GM12878 (cell line): ENCODE measurements around the gene SPIRE2. TPM values are rescaled to one million over a fixed set of nuclear protein-coding genes. Genes with fewer than 3 reads are reported as not detected.
A peak's percentile ranks its signal among the peaks of the same experiment; 100 is the strongest.
"Not testable (repeated sequence)": the region's sequence is repeated elsewhere in the genome, so short reads cannot be mapped to it uniquely, and the experiment has no call there.

Source experiments
- ATAC-seq: fragments of 200-7000 bp; cut with Tn5 transposase; 3 replicates; pipeline ENCODE4 v1.9.1; 2020; ENCODE audit warnings: mild to moderate bottlenecking, moderate library complexity
- BruUV-seq: library from RNA; stranded (reverse); fragments of 400-500 nt; replicated peaks from 2 replicates; lab custom pipeline; 2021; lab: Mats Ljungman, UMichigan
- CTCF ChIA-PET: fragments of 300-600 bp; sonication (Branson Sonifier 250); formaldehyde crosslinking; extraction: SDS; loops from one replicate; lab custom pipeline; 2021; ENCODE audit warnings: inconsistent platforms; lab: Yijun Ruan, JAX
- POLR2A ChIA-PET: fragments of 350-600 bp; formaldehyde crosslinking; extraction: SDS; loops from one replicate; lab custom pipeline; 2021; ENCODE audit warnings: inconsistent platforms; lab: Charles Lee
- RAD21 ChIA-PET: fragments of 300-600 bp; sonication (Branson Sonifier 250); formaldehyde crosslinking; loops from one replicate; lab custom pipeline; 2023; ENCODE audit warnings: antibody characterized with exemption; ENCODE audit not compliant: unreplicated experiment; lab: Charles Lee
- SMC1A ChIA-PET: fragments of 300-600 bp; sonication (Branson Sonifier 250); formaldehyde crosslinking; loops from one replicate; lab custom pipeline; 2023; ENCODE audit not compliant: unreplicated experiment, uncharacterized antibody; lab: Charles Lee
- DNase-seq: peaks from one replicate; pipeline ENCODE4 v3.0.0-alpha.2; 2011; ENCODE audit warnings: low read depth, low spot score
- FAIRE-seq: peaks from 3 replicates; lab custom pipeline; 2011; peaks lifted over from hg19 to GRCh38; lab: Jason Lieb, UNC
- H2AFZ ChIP-seq: 2 replicates; pipeline ENCODE4 v1.6.0; 2011; ENCODE audit warnings: low read depth, low read length, control low read depth; ENCODE audit not compliant: control insufficient read depth
- H3K27ac ChIP-seq: 2 replicates; pipeline ENCODE4 v1.5.1; 2011; ENCODE audit warnings: control low read depth; ENCODE audit not compliant: control insufficient read depth, insufficient read depth
- H3K27me3 ChIP-seq, 2 experiments: replicated peaks in 1 of 2; 2 replicates each; pipeline versions ENCODE4 v1.6.0 to v1.6.1; 2011; ENCODE audit warnings: low read length in 1 of 2; ENCODE audit not compliant: control insufficient read depth in 2 of 2, insufficient read depth in 2 of 2
- H3K36me3 ChIP-seq, 2 experiments: 2 replicates each; pipeline ENCODE4 v1.5.1; 2011; ENCODE audit warnings: low read length in 1 of 2; ENCODE audit not compliant: control insufficient read depth in 2 of 2, insufficient read depth in 2 of 2
- H3K4me1 ChIP-seq: 2 replicates; pipeline ENCODE4 v1.6.1; 2011; ENCODE audit warnings: mild to moderate bottlenecking, low read length, moderate library complexity, mixed read lengths; ENCODE audit not compliant: control insufficient read depth, insufficient read depth
- H3K4me2 ChIP-seq: 2 replicates; pipeline ENCODE4 v1.6.0; 2011; ENCODE audit warnings: control low read depth; ENCODE audit not compliant: control insufficient read depth, insufficient read depth
- H3K4me3 ChIP-seq: fragments of 200-600 bp; sonication (generic); 2 replicates; pipeline ENCODE4 v1.5.1; 2016
- H3K79me2 ChIP-seq: 2 replicates; pipeline ENCODE4 v1.6.0; 2011; ENCODE audit warnings: low read length; ENCODE audit not compliant: control insufficient read depth, insufficient read depth
- H3K9ac ChIP-seq: 2 replicates; pipeline ENCODE4 v1.8.0; 2011; ENCODE audit warnings: low read length, control low read depth, mixed read lengths; ENCODE audit not compliant: control insufficient read depth, insufficient read depth
- H3K9me3 ChIP-seq: replicated peaks from 3 replicates; pipeline ENCODE4 v1.5.1; 2011; ENCODE audit warnings: mild to moderate bottlenecking, low read length; ENCODE audit not compliant: control insufficient read depth, insufficient read depth
- H4K20me1 ChIP-seq: 2 replicates; pipeline ENCODE4 v1.6.0; 2011; ENCODE audit not compliant: control insufficient read depth, insufficient read depth
- CHD4 ChIP-seq: fragments of 200-600 bp; sonication (generic); IDR thresholded peaks from 2 replicates; pipeline ENCODE4 v1.6.1; 2016; ENCODE audit warnings: mild to moderate bottlenecking
- E2F4 ChIP-seq: IDR thresholded peaks from 2 replicates; pipeline ENCODE4 v1.6.1; 2012; ENCODE audit warnings: low read depth, low read length, improper control_type of control experiment
- ELK1 ChIP-seq: IDR thresholded peaks from 2 replicates; pipeline ENCODE4 v1.6.1; 2012; ENCODE audit warnings: low read depth, low read length, improper control_type of control experiment
- HSF1 ChIP-seq: fragments of 150-350 bp; IDR thresholded peaks from 2 replicates; pipeline ENCODE4 v1.6.1; 2014; ENCODE audit warnings: mild to moderate bottlenecking, low read depth, low read length
- NKRF ChIP-seq: fragments of 450-650 bp; conservative IDR thresholded peaks from 2 replicates; pipeline ENCODE4 v1.6.1; 2017; ENCODE audit warnings: mild to moderate bottlenecking, moderate library complexity
- POLR2AphosphoS5 ChIP-seq: IDR thresholded peaks from 2 replicates; pipeline ENCODE4 v1.6.1; 2011; ENCODE audit warnings: mild to moderate bottlenecking, low read length, inconsistent platforms
- RELA ChIP-seq: fragments of 450-650 bp; IDR thresholded peaks from 2 replicates; pipeline ENCODE4 v1.8.0; 2014; ENCODE audit warnings: borderline replicate concordance; ENCODE audit not compliant: partially characterized antibody
- TCF3 ChIP-seq: IDR thresholded peaks from 2 replicates; pipeline ENCODE4 v1.6.1; 2012; ENCODE audit warnings: low read depth, mild to moderate bottlenecking, low read length, borderline replicate concordance; ENCODE audit not compliant: insufficient read depth
- ZZZ3 ChIP-seq: IDR thresholded peaks from 2 replicates; pipeline ENCODE4 v1.6.1; 2011; ENCODE audit warnings: low read depth; ENCODE audit not compliant: control insufficient read depth, insufficient read length
- WGBS: methylation state at CpG from one replicate; pipeline ENCODE4 v1.1.6; 2016; ENCODE audit warnings: low lambda C conversion rate; ENCODE audit not compliant: insufficient replicate concordance, insufficient coverage; ENCODE audit errors: missing lambda C conversion rate; 5-methylcytosine and 5-hydroxymethylcytosine counted together
- in situ Hi-C: fragments of 300-500 bp; cut with MboI; formaldehyde crosslinking; loops from 9 replicates; pipeline ENCODE4 v1.14.3; 2018; ENCODE audit warnings: mixed read lengths
- intact Hi-C: fragments of 100-400 bp; cut with micrococcal nuclease; formaldehyde crosslinking; loops from one replicate; pipeline ENCODE4 v1.14.2; 2022; ENCODE audit not compliant: unreplicated experiment
- polyA plus RNA-seq, 11 experiments: library from polyadenylated mRNA; depleted of rRNA in 4 of 11; unstranded in 6 of 11; stranded (reverse) in 5 of 11; fragments of >200 nt; fragmentation: Nextera tagmentation in 4 of 11; fragmentation: Illumina TruSeq in 1 of 11; extraction: Ambion mirVana in 4 of 11; extraction: Trizol in 1 of 11; gene quantifications; 1 replicate in 1 of 11; 2 replicates in 10 of 11; pipeline versions ENCODE4 v1.2.1 to v1.2.3, GENCODE V29; 2011 to 2016; ENCODE audit warnings: inconsistent platforms in 2 of 11, missing spikeins in 2 of 11, low read depth in 1 of 11
- total RNA-seq, 4 experiments: library from RNA; depleted of rRNA in 3 of 4; stranded (reverse); fragments of >200 nt in 3 of 4; fragmentation: Illumina TruSeq in 1 of 4; extraction: Trizol in 1 of 4; gene quantifications; 2 replicates each; pipeline versions ENCODE4 v1.2.1 to v1.2.3, GENCODE V29; 2013 to 2021

SPIRE2 gene
- total and polyA plus RNA-seq, 10 of the 15 experiments (the other 5 are each of a cell fraction or from before 2014, with no cell fraction given) = 0.03 to 0.64 (median 0.27) TPM; not detected in 1

GRCh38 chr16:89879123-89879522, 50.8 kb downstream of the SPIRE2 start:
- H4K20me1 ChIP-seq, H3K27ac ChIP-seq, POLR2A ChIA-PET, H2AFZ ChIP-seq, ATAC-seq, H3K27me3 ChIP-seq, RAD21 ChIA-PET, FAIRE-seq, H3K4me3 ChIP-seq, BruUV-seq, CTCF ChIA-PET, DNase-seq, intact Hi-C loops, in situ Hi-C loops, H3K9ac ChIP-seq, H3K4me1 ChIP-seq, SMC1A ChIA-PET, H3K9me3 ChIP-seq, H3K4me2 ChIP-seq: not testable (repeated sequence)
- TF ChIP-seq POLR2AphosphoS5 = 0 out of 2 replicates have a peak, but pooled peaks have one; percentile 10
- H3K36me3 ChIP-seq = peaks cover 23 to 30% of the 10 kb centered on the region in 2 experiments; a peak in 3 of 4 replicates
- H3K79me2 ChIP-seq = peaks cover 40% of the 10 kb centered on the region
- WGBS = 98% methylated on average over 27 of the region's 28 CpGs

- 91% methylated on average over 18 of the region's 18 CpGs for WGBS
- ChIA-PET SMC1A (no interaction called here), POLR2A (no interaction called here), RAD21 (no interaction called here), CTCF (interaction anchor here (1.3 to 1.4 kb wide), 2 partner anchors 20 to 30 kb away, joined by 4 to 7 read pairs; no protein-coding TSS in a partner anchor)
- no peaks in the 10 kb centered on the region for H3K27me3 ChIP-seq
- intact Hi-C loops (no loop called here), in situ Hi-C loops (no loop called here)
- no peak for FAIRE-seq
- H3K9ac ChIP-seq = no peak overlapping the region
- no peak for ATAC-seq
- no peaks in the 10 kb centered on the region for H3K9me3 ChIP-seq
- H3K4me3 ChIP-seq = no peak overlapping the region
- peaks cover 5% of the 10 kb centered on the region; the same call in 1 of the 2 replicates for H4K20me1 ChIP-seq
- no peaks in the 10 kb centered on the region for H3K4me1 ChIP-seq
- DNase-seq = no peak
- H3K27ac ChIP-seq = no peak overlapping the region
- no TSS peak for BruUV-seq
- peaks cover 28 to 33% of the 10 kb centered on the region in 2 experiments; a peak in 3 of 4 replicates for H3K36me3 ChIP-seq
- H3K79me2 ChIP-seq = peaks cover 28% of the 10 kb centered on the region
- H3K4me2 ChIP-seq = no peak overlapping the region
- H2AFZ ChIP-seq = no peak overlapping the region
- TF ChIP-seq E2F4 = no peak
- TF ChIP-seq NKRF = no peak
- no peak for TF ChIP-seq TCF3
- TF ChIP-seq ZZZ3 = no peak
- TF ChIP-seq HSF1 = no peak
- TF ChIP-seq CHD4 = no peak
- TF ChIP-seq ELK1 = no peak
- TF ChIP-seq RELA = no peak
These were observed 52.4 kb downstream of the SPIRE2 start for GRCh38 chr16:89880477-89881367.
